Smooth muscle cell (in vitro differentiated cells): ENCODE measurements around the gene RSF1. TPM values are rescaled to one million over a fixed set of nuclear protein-coding genes. Genes with fewer than 3 reads are reported as not detected.

Source experiments
- DNase-seq: peaks from one replicate; lab custom pipeline; 2025; ENCODE audit not compliant: unreplicated experiment; lab: John Stamatoyannopoulos, UW
- H2AFZ ChIP-seq: fragments of 200-600 bp; sonication (generic); 2 replicates; pipeline ENCODE4 v1.6.0; 2016; ENCODE audit warnings: antibody characterized with exemption, low read depth, mild to moderate bottlenecking
- H3F3A ChIP-seq: fragments of 200-600 bp; sonication (generic); 2 replicates; pipeline ENCODE4 v1.6.0; 2017; ENCODE audit warnings: antibody characterized with exemption, low read depth
- H3K27ac ChIP-seq: fragments of 200-600 bp; sonication (generic); 2 replicates; pipeline ENCODE4 v1.5.1; 2016; ENCODE audit warnings: low read depth, mild to moderate bottlenecking
- H3K27me3 ChIP-seq: fragments of 200-600 bp; sonication (generic); 2 replicates; pipeline ENCODE4 v1.6.1; 2016; ENCODE audit warnings: low read depth, mild to moderate bottlenecking
- H3K36me3 ChIP-seq: fragments of 200-600 bp; sonication (generic); 2 replicates; pipeline ENCODE4 v1.5.1; 2016; ENCODE audit warnings: low read depth
- H3K4me1 ChIP-seq: fragments of 200-600 bp; sonication (generic); 2 replicates; pipeline ENCODE4 v1.5.1; 2016; ENCODE audit warnings: low read depth
- H3K4me2 ChIP-seq: fragments of 200-600 bp; sonication (generic); 2 replicates; pipeline ENCODE4 v1.6.0; 2016; ENCODE audit warnings: mild to moderate bottlenecking
- H3K4me3 ChIP-seq: fragments of 200-600 bp; sonication (generic); 2 replicates; pipeline ENCODE4 v1.5.1; 2016; ENCODE audit warnings: mild to moderate bottlenecking
- H3K79me2 ChIP-seq: fragments of 200-600 bp; sonication (generic); 2 replicates; pipeline ENCODE4 v1.6.0; 2016; ENCODE audit warnings: low read depth, mild to moderate bottlenecking
- H3K9ac ChIP-seq: fragments of 200-600 bp; sonication (generic); 2 replicates; pipeline ENCODE4 v1.6.0; 2016; ENCODE audit warnings: low read depth
- H3K9me3 ChIP-seq: fragments of 200-600 bp; sonication (generic); replicated peaks from 2 replicates; pipeline ENCODE4 v1.5.1; 2016; ENCODE audit warnings: low read depth
- H4K20me1 ChIP-seq: fragments of 200-600 bp; sonication (generic); 2 replicates; pipeline ENCODE4 v1.6.0; 2016; ENCODE audit warnings: low read depth
- WGBS: methylation state at CpG from one replicate; pipeline ENCODE4 v1.1.7; 2016; ENCODE audit warnings: low lambda C conversion rate; 5-methylcytosine and 5-hydroxymethylcytosine counted together
- polyA plus RNA-seq: library from polyadenylated mRNA; unstranded; fragments of >200 nt; fragmentation: Nextera tagmentation; extraction: Ambion mirVana; gene quantifications from 2 replicates; pipeline ENCODE4 v1.2.1, GENCODE V29; 2016
- total RNA-seq: library from RNA; depleted of rRNA; stranded (reverse); fragments of >200 nt; gene quantifications from 2 replicates; pipeline ENCODE4 v1.2.3, GENCODE V29; 2014
- TF ChIP-seq, protein P1 (sequence below): fragments of 200-600 bp; sonication (generic); IDR thresholded peaks from 2 replicates; pipeline ENCODE4 v1.5.1; 2017; ENCODE audit warnings: borderline replicate concordance, mild to moderate bottlenecking, antibody characterized with exemption; ENCODE audit not compliant: insufficient read depth, poor library complexity, severe bottlenecking

Gene RSF1
- total and polyA plus RNA-seq, 2 experiments from 2014 or later = 39.6 to 62.6 TPM

DNA sequence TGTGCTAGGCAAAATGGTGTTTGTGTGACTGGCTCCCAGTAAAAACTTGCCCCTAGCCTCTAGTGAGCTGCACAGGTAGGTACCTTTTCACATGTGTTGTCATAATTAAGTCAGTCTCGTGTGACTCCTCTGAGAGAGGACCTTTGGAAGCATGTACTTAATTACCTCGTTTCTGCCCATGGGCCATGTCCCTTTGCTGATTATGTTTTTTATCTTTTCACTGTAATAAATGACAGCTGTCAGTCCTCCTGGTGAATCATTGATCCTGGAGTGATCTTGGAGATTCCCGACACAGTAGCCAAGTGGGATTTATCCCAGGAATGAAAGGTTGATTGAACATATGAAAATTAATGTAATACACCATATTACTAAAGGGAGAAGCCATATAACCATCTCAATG is 170.4 kb downstream of the RSF1 start:
- WGBS = 71% methylated on average over 3 of the region's 3 CpGs
- Histone ChIP-seq H3K9ac (no peak overlapping the region), H3F3A (no peaks in the 10 kb centered on the region), H3K27me3 (no peaks in the 10 kb centered on the region), H3K9me3 (no peaks in the 10 kb centered on the region), H3K4me2 (no peak overlapping the region), H3K4me3 (no peak overlapping the region), H3K36me3 (no peaks in the 10 kb centered on the region), H4K20me1 (no peaks in the 10 kb centered on the region), H2AFZ (no peak overlapping the region), H3K27ac (no peak overlapping the region), H3K4me1 (no peaks in the 10 kb centered on the region), H3K79me2 (no peaks in the 10 kb centered on the region)
- no peak for DNase-seq
- TF ChIP-seq, protein P1, sequence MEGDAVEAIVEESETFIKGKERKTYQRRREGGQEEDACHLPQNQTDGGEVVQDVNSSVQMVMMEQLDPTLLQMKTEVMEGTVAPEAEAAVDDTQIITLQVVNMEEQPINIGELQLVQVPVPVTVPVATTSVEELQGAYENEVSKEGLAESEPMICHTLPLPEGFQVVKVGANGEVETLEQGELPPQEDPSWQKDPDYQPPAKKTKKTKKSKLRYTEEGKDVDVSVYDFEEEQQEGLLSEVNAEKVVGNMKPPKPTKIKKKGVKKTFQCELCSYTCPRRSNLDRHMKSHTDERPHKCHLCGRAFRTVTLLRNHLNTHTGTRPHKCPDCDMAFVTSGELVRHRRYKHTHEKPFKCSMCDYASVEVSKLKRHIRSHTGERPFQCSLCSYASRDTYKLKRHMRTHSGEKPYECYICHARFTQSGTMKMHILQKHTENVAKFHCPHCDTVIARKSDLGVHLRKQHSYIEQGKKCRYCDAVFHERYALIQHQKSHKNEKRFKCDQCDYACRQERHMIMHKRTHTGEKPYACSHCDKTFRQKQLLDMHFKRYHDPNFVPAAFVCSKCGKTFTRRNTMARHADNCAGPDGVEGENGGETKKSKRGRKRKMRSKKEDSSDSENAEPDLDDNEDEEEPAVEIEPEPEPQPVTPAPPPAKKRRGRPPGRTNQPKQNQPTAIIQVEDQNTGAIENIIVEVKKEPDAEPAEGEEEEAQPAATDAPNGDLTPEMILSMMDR = no peak

DNA sequence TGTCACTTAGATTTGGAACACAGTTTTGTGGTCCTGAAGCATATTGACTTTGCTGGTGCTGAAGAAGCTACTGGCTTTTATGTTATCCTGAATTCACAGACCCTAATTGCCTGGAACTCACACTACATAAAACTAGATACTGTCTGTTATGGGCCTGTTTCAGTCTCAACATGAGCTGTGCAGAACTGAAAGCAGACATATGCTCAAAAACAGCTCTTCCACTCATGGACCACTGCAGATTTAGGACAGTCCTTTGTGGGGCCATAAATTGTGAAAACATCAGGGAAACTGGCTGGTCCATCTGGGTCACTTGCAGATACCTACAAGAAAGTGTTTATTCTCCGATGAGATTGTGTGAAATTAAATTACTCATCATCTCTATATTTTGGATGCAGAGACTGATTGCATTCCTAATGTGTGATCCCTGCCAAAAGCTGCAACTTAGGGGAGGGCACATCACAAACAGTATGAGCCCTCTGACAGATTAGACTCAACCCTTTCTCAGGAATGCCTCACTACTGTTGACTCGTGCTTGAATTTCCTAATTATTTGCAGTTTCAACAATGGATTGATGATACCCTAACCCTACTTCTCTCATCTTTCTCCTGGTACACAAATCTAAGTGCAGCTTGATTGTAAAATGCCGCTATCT is 172.7 kb downstream of the RSF1 start:
- Histone ChIP-seq H3K4me3 (no peak overlapping the region), H3K4me2 (no peak overlapping the region), H3K9ac (no peak overlapping the region), H3K4me1 (no peaks in the 10 kb centered on the region), H4K20me1 (no peaks in the 10 kb centered on the region), H3K79me2 (no peaks in the 10 kb centered on the region), H3K27me3 (no peaks in the 10 kb centered on the region), H3K36me3 (no peaks in the 10 kb centered on the region), H3F3A (no peaks in the 10 kb centered on the region), H2AFZ (no peak overlapping the region), H3K27ac (no peak overlapping the region), H3K9me3 (no peaks in the 10 kb centered on the region)
- WGBS = 73% methylated on average over 3 of the region's 3 CpGs
- DNase-seq = no peak
- TF ChIP-seq, protein P1 = no peak

DNA sequence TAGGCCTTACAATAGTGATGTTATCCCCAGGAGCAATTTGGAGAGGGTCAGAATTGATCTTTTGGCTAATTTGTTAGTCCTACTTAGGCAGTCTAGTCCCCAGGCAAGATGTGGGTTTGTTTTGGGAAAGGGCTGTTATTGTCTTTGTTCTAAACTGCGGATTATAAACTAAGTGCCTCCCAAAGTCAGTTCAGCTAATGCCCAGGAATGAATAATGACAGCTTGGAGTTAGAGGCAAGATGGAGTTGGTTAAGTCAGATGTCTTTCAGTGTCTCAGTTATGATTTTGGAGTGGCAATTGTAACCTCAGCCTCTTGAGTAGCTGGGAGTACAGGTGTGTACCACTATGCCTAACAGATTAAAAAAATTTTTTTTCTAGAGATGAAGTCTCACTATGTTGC is 175.6 kb downstream of the RSF1 start:
- Histone ChIP-seq H3K27ac (no peak overlapping the region), H3K36me3 (no peaks in the 10 kb centered on the region), H3K27me3 (no peaks in the 10 kb centered on the region), H3K4me3 (no peak overlapping the region), H3K9ac (no peak overlapping the region), H4K20me1 (no peaks in the 10 kb centered on the region), H2AFZ (no peak overlapping the region), H3F3A (no peaks in the 10 kb centered on the region), H3K79me2 (no peaks in the 10 kb centered on the region), H3K9me3 (no peaks in the 10 kb centered on the region), H3K4me2 (no peak overlapping the region), H3K4me1 (no peaks in the 10 kb centered on the region)
- 75% methylated on average over 1 of the region's 1 CpG for WGBS
- no peak for DNase-seq
- TF ChIP-seq, protein P1 = no peak

DNA sequence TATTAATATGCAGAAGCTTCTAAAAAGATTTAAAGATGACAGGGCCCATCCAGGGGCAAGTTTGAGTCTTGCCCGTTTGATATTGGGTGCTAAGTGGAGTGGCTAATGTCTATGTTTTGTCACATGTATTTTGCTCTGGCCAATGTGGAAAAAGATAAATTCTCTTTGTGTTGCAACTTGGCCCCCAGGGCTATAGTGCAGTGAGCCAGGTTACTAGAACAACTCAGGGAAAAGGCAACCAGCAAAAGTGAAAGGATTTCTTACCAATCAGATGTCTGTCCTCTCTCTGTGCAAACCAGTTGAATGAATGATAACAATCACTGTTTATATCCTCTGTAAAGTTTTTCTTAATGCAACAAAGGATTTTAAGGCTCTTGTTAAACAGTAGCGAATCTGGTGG is 178.3 kb downstream of the RSF1 start:
- H3K36me3 ChIP-seq = no peaks in the 10 kb centered on the region
- H3K27ac ChIP-seq = no peak overlapping the region
- TF ChIP-seq, protein P1 = no peak
- DNase-seq = no peak
- no peaks in the 10 kb centered on the region for H3K9me3 ChIP-seq
- H3K4me1 ChIP-seq = no peaks in the 10 kb centered on the region
- H3K9ac ChIP-seq = no peak overlapping the region
- H3K4me3 ChIP-seq = no peak overlapping the region
- H3K27me3 ChIP-seq = no peaks in the 10 kb centered on the region
- H3F3A ChIP-seq = no peaks in the 10 kb centered on the region
- WGBS = 53% methylated on average over 2 of the region's 2 CpGs
- no peaks in the 10 kb centered on the region for H4K20me1 ChIP-seq
- no peak overlapping the region for H2AFZ ChIP-seq
- H3K79me2 ChIP-seq = peaks cover 2% of the 10 kb centered on the region
- H3K4me2 ChIP-seq = no peak overlapping the region
